ENCODE results near the gene ULBP2. TPM values are rescaled to one million over a fixed set of nuclear protein-coding genes. Genes with fewer than 3 reads are reported as not detected.

Gene ULBP2
- total RNA-seq, 2 experiments from 2014 or later: 1.8 to 1.9 TPM

GRCh38 chr6:149977221-149977620 is 35.4 kb downstream of the ULBP2 start:
- DNase-seq (no peak), ATAC-seq (ENCODE audit: poor library complexity) (no peak)
- H3K9me3 Mint-ChIP-seq: no peaks in the 10 kb centered on the region
- H3K27ac Mint-ChIP-seq: no peak overlapping the region
- H3K4me3 ChIP-seq (ENCODE audit: low read length): no peak overlapping the region
- H3K27me3 Mint-ChIP-seq: peaks cover 95% of the 10 kb centered on the region
- no peak for TF ChIP-seq CTCF (IDR thresholded peaks at IDR 0.05)
- H3K9me3 ChIP-seq (ENCODE audit: control insufficient read depth in 1 of 2, insufficient read depth in 1 of 2, low read length in 2 of 2): no peaks in the 10 kb centered on the region
- H3K36me3 Mint-ChIP-seq (ENCODE audit: low read depth): no peaks in the 10 kb centered on the region
- H3K4me1 Mint-ChIP-seq (ENCODE audit: low read depth): peaks cover 5% of the 10 kb centered on the region
- ChIA-PET CTCF (no interaction called here), POLR2A (no interaction called here)
- no peak overlapping the region for H3K4me3 Mint-ChIP-seq
- no peaks in the 10 kb centered on the region for H3K4me1 ChIP-seq (ENCODE audit: insufficient read depth, low read length)
- intact Hi-C loops (cut with DNase I, micrococcal nuclease): no loop called here
- peaks cover 29 to 37% of the 10 kb centered on the region in 2 experiments for H3K27me3 ChIP-seq (ENCODE audit: control insufficient read depth in 1 of 2, insufficient read depth in 2 of 2, low read length in 2 of 2)
- no peaks in the 10 kb centered on the region for H3K36me3 ChIP-seq (ENCODE audit: insufficient read depth, low read length)
- H3K27ac ChIP-seq (ENCODE audit: low read depth in 1 of 2, low read length in 2 of 2): no peak overlapping the region

DNA sequence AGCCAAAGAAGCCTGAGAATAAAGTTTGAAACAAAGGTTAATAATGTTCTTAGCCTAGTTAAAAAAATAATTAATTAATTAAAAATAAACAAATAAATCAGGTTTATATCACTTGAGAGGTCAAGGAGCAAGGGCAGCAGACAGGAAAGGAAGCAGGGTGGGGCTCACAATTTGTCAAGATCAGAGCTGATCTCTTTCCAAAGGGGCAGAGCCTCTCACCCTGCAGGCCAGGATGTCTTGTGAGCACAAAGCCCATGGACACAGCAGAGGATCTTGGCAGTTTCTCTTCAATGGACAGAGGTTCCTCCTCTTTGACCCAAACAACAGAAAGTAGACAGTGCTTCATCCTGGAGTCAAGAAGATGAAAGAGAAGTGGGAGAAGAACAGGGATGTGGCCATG is 36.8 kb downstream of the ULBP2 start:
- Mint-ChIP-seq H3K27ac (no peak overlapping the region), H3K27me3 (peaks cover 96% of the 10 kb centered on the region), H3K4me3 (no peak overlapping the region), H3K36me3 (ENCODE audit: low read depth) (no peaks in the 10 kb centered on the region), H3K9me3 (no peaks in the 10 kb centered on the region), H3K4me1 (ENCODE audit: low read depth) (peaks cover 5% of the 10 kb centered on the region)
- Histone ChIP-seq H3K4me3 (ENCODE audit: low read length) (no peak overlapping the region), H3K9me3 (ENCODE audit: control insufficient read depth in 1 of 2, insufficient read depth in 1 of 2, low read length in 2 of 2) (no peaks in the 10 kb centered on the region), H3K36me3 (ENCODE audit: insufficient read depth, low read length) (no peaks in the 10 kb centered on the region), H3K27me3 (ENCODE audit: control insufficient read depth in 1 of 2, insufficient read depth in 2 of 2, low read length in 2 of 2) (peaks cover 33 to 48% of the 10 kb centered on the region in 2 experiments), H3K27ac (ENCODE audit: low read depth in 1 of 2, low read length in 2 of 2) (no peak overlapping the region), H3K4me1 (ENCODE audit: insufficient read depth, low read length) (peaks cover 3% of the 10 kb centered on the region)
- intact Hi-C loops (cut with DNase I, micrococcal nuclease): no loop called here
- DNase-seq (no peak), ATAC-seq (ENCODE audit: poor library complexity) (no peak)
- CTCF ChIA-PET: interaction anchor here (0.9 kb wide), 1 partner anchor 38 kb away, joined by 3 read pairs; no protein-coding TSS in a partner anchor
- TF ChIP-seq CTCF (IDR thresholded peaks at IDR 0.05): no peak
- POLR2A ChIA-PET: no interaction called here

DNA sequence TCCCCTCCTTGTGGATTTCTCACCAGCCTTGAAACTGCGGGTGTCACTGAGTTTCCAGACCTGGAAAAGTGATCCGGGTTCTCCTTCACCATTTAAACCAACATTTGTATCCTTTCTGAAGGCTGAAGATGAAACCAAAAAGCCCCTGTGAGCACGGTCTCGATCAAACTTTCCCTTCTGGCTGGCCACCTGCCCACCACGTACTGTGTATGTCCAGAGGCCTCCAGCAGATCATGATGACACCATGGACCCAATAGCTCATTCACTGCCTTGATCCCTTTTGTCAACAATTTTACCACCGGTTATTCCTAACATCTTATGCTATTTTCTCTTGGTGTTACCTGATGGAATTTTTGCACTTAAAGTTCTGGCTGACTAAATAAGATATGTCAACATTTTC is 37.5 kb downstream of the ULBP2 start:
- Histone ChIP-seq H3K9me3 (ENCODE audit: control insufficient read depth in 1 of 2, insufficient read depth in 1 of 2, low read length in 2 of 2) (no peaks in the 10 kb centered on the region), H3K27ac (ENCODE audit: low read depth in 1 of 2, low read length in 2 of 2) (no peak overlapping the region), H3K4me1 (ENCODE audit: insufficient read depth, low read length) (peaks cover 3% of the 10 kb centered on the region), H3K27me3 (ENCODE audit: control insufficient read depth in 1 of 2, insufficient read depth in 2 of 2, low read length in 2 of 2) (peaks cover 26 to 42% of the 10 kb centered on the region in 2 experiments), H3K36me3 (ENCODE audit: insufficient read depth, low read length) (no peaks in the 10 kb centered on the region), H3K4me3 (ENCODE audit: low read length) (no peak overlapping the region)
- no peak for TF ChIP-seq CTCF (IDR thresholded peaks at IDR 0.05)
- H3K4me3 Mint-ChIP-seq: no peak overlapping the region
- no peak overlapping the region for H3K27ac Mint-ChIP-seq
- intact Hi-C loops (cut with DNase I, micrococcal nuclease): no loop called here
- no peak for ATAC-seq (ENCODE audit: poor library complexity)
- POLR2A ChIA-PET: no interaction called here
- H3K36me3 Mint-ChIP-seq (ENCODE audit: low read depth): no peaks in the 10 kb centered on the region
- H3K4me1 Mint-ChIP-seq (ENCODE audit: low read depth): peaks cover 5% of the 10 kb centered on the region
- no peak for DNase-seq
- peaks cover 90% of the 10 kb centered on the region for H3K27me3 Mint-ChIP-seq
- CTCF ChIA-PET: no interaction called here
- no peaks in the 10 kb centered on the region for H3K9me3 Mint-ChIP-seq

Measured in CD4-positive, alpha-beta T cell (primary cell).